B cell (primary cell): ENCODE results near the gene CHRM2.

Experiments used
- EZH2 ChIP-seq: IDR thresholded peaks from 2 replicates; pipeline ENCODE4 v1.6.1; 2012; ENCODE audit warnings: borderline replicate concordance, low read depth, mild to moderate bottlenecking, moderate library complexity, low read length; ENCODE audit not compliant: insufficient read depth, poor library complexity, severe bottlenecking
- TF ChIP-seq, protein P1 (sequence below): fragments of 200-600 bp; IDR thresholded peaks from one replicate; pipeline ENCODE4 v1.8.0; 2022; ENCODE audit warnings: antibody characterized with exemption, mild to moderate bottlenecking

DNA sequence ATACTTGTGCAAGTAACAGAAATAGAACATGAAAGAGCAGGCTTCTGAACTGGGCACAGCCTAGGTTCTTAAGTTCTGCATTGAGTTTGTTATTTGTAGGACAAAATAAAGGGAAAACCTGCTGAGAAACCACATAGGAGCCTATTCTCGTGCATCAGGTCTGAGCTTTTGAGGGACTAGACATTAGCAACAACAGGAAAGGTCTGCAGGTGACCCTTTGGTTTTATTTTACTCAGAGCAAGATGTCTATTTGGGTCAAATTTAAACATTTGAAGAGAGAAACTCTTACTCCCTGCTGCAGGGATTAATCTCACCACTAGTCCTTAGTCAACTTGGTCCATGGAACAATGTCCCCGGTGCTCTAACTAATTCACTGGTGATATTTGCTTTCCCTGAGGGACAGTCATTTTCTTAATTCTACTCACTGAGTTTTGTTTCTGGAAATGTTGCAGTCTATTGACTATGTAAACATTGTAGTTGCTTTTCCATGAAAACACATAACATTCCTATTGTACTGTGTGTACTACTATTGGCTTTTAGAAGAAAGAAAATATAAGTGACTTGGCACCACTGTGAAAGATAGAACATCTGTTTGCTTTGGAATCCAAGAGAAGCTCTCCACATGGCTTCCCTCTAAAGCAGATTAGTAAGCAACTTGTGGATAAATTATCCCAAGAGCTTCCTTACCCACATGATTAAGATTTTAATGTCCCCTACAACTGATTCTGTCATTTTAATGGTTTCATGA lies 108.2 kb downstream of the CHRM2 start:
- TF ChIP-seq, protein P1, sequence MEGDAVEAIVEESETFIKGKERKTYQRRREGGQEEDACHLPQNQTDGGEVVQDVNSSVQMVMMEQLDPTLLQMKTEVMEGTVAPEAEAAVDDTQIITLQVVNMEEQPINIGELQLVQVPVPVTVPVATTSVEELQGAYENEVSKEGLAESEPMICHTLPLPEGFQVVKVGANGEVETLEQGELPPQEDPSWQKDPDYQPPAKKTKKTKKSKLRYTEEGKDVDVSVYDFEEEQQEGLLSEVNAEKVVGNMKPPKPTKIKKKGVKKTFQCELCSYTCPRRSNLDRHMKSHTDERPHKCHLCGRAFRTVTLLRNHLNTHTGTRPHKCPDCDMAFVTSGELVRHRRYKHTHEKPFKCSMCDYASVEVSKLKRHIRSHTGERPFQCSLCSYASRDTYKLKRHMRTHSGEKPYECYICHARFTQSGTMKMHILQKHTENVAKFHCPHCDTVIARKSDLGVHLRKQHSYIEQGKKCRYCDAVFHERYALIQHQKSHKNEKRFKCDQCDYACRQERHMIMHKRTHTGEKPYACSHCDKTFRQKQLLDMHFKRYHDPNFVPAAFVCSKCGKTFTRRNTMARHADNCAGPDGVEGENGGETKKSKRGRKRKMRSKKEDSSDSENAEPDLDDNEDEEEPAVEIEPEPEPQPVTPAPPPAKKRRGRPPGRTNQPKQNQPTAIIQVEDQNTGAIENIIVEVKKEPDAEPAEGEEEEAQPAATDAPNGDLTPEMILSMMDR, result no peak
- TF ChIP-seq EZH2, result no peak
